Stimulated activated CD8-positive, alpha-beta memory T cell treated with anti-CD3 and anti-CD28 coated beads, Interleukin-2, amount 100 ng/mL, for 48 hours (primary cell): ENCODE data around the gene NEK10.
"Not testable (repeated sequence)": the region's sequence is repeated elsewhere in the genome, so short reads cannot be mapped to it uniquely, and the experiment has no call there.

ENCODE experiments used
- DNase-seq, 2 donors: peaks; one replicate each; pipeline ENCODE4 v3.0.0-alpha.2; 2020; ENCODE audit warnings: low read depth in 2 of 2

Gene NEK10

GRCh38 chr3:27368831-27369607 is at the start of gene NEK10:
NEK10 (minus strand) TSS chr3:27369383; CDS start chr3:27352882, 16,501 bp downstream.
- DNase-seq = peak; percentile 79 to 82

- DNase-seq = no peak
Measured at GRCh38 chr3:27415202-27415601, 46.0 kb upstream of the NEK10 start.

- DNase-seq = no peak
Measured at GRCh38 chr3:27392950-27393679, 23.9 kb upstream of the NEK10 start.

GRCh38 chr3:27392414-27392813 is 23.2 kb upstream of the NEK10 start:
- DNase-seq = not testable (repeated sequence)

- DNase-seq = no peak
Measured at GRCh38 chr3:27391796-27392195, 22.6 kb upstream of the NEK10 start.

GRCh38 chr3:27387625-27388024 is 18.4 kb upstream of the NEK10 start:
- DNase-seq = no peak

- no peak for DNase-seq
Measured at GRCh38 chr3:27385504-27385903, 16.3 kb upstream of the NEK10 start.

- no peak for DNase-seq
Measured at GRCh38 chr3:27384191-27384590, 15.0 kb upstream of the NEK10 start.

GRCh38 chr3:27380433-27381357 is 11.5 kb upstream of the NEK10 start:
- DNase-seq = no peak

GRCh38 chr3:27378331-27378730 is 9.1 kb upstream of the NEK10 start:
- no peak for DNase-seq

GRCh38 chr3:27376109-27376772 is 7.1 kb upstream of the NEK10 start:
- DNase-seq = no peak

- no peak for DNase-seq
Measured at GRCh38 chr3:27366062-27366591, 3.1 kb downstream of the NEK10 start.

- DNase-seq = no peak
Measured at GRCh38 chr3:27360113-27361078, 8.8 kb downstream of the NEK10 start.

- DNase-seq = no peak
Measured at GRCh38 chr3:27358372-27358771, 10.8 kb downstream of the NEK10 start.

- DNase-seq = peak; percentile 14 to 42
Measured at GRCh38 chr3:27357665-27358258, 11.4 kb downstream of the NEK10 start.

- DNase-seq = no peak
Measured at GRCh38 chr3:27356976-27357375, 12.2 kb downstream of the NEK10 start.

- no peak for DNase-seq
Measured at GRCh38 chr3:27354588-27355203, 14.5 kb downstream of the NEK10 start.

GRCh38 chr3:27354161-27354560 is 15.0 kb downstream of the NEK10 start:
- DNase-seq = no peak

GRCh38 chr3:27353221-27353620 is 16.0 kb downstream of the NEK10 start:
- DNase-seq = no peak
